CD14-positive monocyte (primary cell): ENCODE results near the gene MAPK12. TPM values are rescaled to one million over a fixed set of nuclear protein-coding genes. Genes with fewer than 3 reads are reported as not detected.

Experiments
- DNase-seq, 3 donors: peaks; one replicate each; pipeline ENCODE4 v3.0.0-alpha.2; 2011 to 2022
- H2AFZ ChIP-seq: 2 replicates; pipeline ENCODE4 v1.6.0; 2012; ENCODE audit warnings: mild to moderate bottlenecking, low read depth, low read length, inconsistent platforms; ENCODE audit not compliant: insufficient read depth, poor library complexity, severe bottlenecking
- H3K27ac ChIP-seq, 2 donors: 1 replicate in 1 of 2; 2 replicates in 1 of 2; pipeline ENCODE4 v1.5.1; 2012 to 2013; ENCODE audit warnings: low read length in 2 of 2, control low read depth in 1 of 2, inconsistent platforms in 1 of 2, low read depth in 1 of 2, mild to moderate bottlenecking in 1 of 2
- H3K27me3 ChIP-seq, 2 donors: one replicate each; pipeline versions ENCODE4 v1.6.0 to v1.6.1; 2011 to 2013; ENCODE audit warnings: low read length in 2 of 2; ENCODE audit not compliant: control insufficient read depth in 2 of 2, insufficient read depth in 2 of 2
- H3K36me3 ChIP-seq, 2 donors: replicated peaks in 1 of 2; 1 replicate in 1 of 2; 2 replicates in 1 of 2; pipeline versions ENCODE4 v1.5.1 to v1.6.1; 2012 to 2013; ENCODE audit warnings: low read length in 2 of 2, control low read depth in 1 of 2, inconsistent platforms in 1 of 2, mild to moderate bottlenecking in 1 of 2; ENCODE audit not compliant: insufficient read depth in 2 of 2, control insufficient read depth in 1 of 2
- H3K4me1 ChIP-seq, 2 donors: 1 replicate in 1 of 2; 2 replicates in 1 of 2; pipeline versions ENCODE4 v1.5.1 to v1.6.1; 2012 to 2013; ENCODE audit warnings: low read length in 2 of 2, control low read depth in 1 of 2, inconsistent platforms in 1 of 2, mild to moderate bottlenecking in 1 of 2, moderate library complexity in 1 of 2; ENCODE audit not compliant: insufficient read depth in 2 of 2, control insufficient read depth in 1 of 2
- H3K4me2 ChIP-seq: replicated peaks from 2 replicates; pipeline ENCODE3; 2012; ENCODE audit warnings: low read length, moderate library complexity, mild to moderate bottlenecking; ENCODE audit not compliant: poor library complexity, severe bottlenecking; ENCODE audit errors: extremely low read depth
- H3K4me3 ChIP-seq, 3 experiments: fragments of 200-600 bp in 1 of 3; sonication (generic) in 1 of 3; replicated peaks in 1 of 3; 1 replicate in 2 of 3; 2 replicates in 1 of 3; pipeline ENCODE4 v1.5.1; 2011 to 2013; ENCODE audit warnings: low read length in 3 of 3, mild to moderate bottlenecking in 3 of 3, control low read depth in 2 of 3, low read depth in 2 of 3, inconsistent platforms in 1 of 3, moderate library complexity in 1 of 3
- H3K79me2 ChIP-seq: 2 replicates; pipeline ENCODE4 v1.6.0; 2012; ENCODE audit warnings: mild to moderate bottlenecking, control low read depth, inconsistent platforms, low read length, moderate library complexity; ENCODE audit not compliant: insufficient read depth
- H3K9ac ChIP-seq: 2 replicates; pipeline ENCODE4 v1.6.0; 2017; ENCODE audit warnings: low read length, mild to moderate bottlenecking; ENCODE audit not compliant: insufficient read depth, poor library complexity, severe bottlenecking
- H3K9me3 ChIP-seq, 2 donors: replicated peaks in 1 of 2; 1 replicate in 1 of 2; 2 replicates in 1 of 2; pipeline versions ENCODE4 v1.5.1 to v1.6.1; 2012 to 2013; ENCODE audit warnings: low read length in 2 of 2, control low read depth in 1 of 2; ENCODE audit not compliant: control insufficient read depth in 1 of 2, insufficient read depth in 1 of 2
- H4K20me1 ChIP-seq: 2 replicates; pipeline ENCODE4 v1.6.0; 2012; ENCODE audit warnings: mild to moderate bottlenecking, low read length, control low read depth, moderate library complexity; ENCODE audit not compliant: insufficient read depth
- H3K27ac Mint-ChIP-seq, 7 donors: one replicate each; pipeline ENCODE4 v1.8.0; 2020; ENCODE audit warnings: mild to moderate bottlenecking in 7 of 7, mixed read lengths in 7 of 7, moderate library complexity in 6 of 7, inconsistent platforms in 2 of 7
- H3K27me3 Mint-ChIP-seq, 3 donors: one replicate each; pipeline ENCODE4 v1.8.0; 2021 to 2022; ENCODE audit warnings: low read depth in 3 of 3, mild to moderate bottlenecking in 3 of 3, mixed read lengths in 3 of 3, moderate library complexity in 3 of 3, inconsistent platforms in 1 of 3
- H3K36me3 Mint-ChIP-seq, 2 donors: one replicate each; pipeline ENCODE4 v1.8.0; 2020; ENCODE audit warnings: mixed read lengths in 2 of 2, inconsistent platforms in 1 of 2, mild to moderate bottlenecking in 1 of 2
- H3K4me1 Mint-ChIP-seq: one replicate; pipeline ENCODE4 v1.8.0; 2020; ENCODE audit warnings: mild to moderate bottlenecking, mixed read lengths
- H3K4me3 Mint-ChIP-seq, 2 donors: one replicate each; pipeline ENCODE4 v1.8.0; 2020; ENCODE audit warnings: mild to moderate bottlenecking in 2 of 2, mixed read lengths in 2 of 2, moderate library complexity in 1 of 2
- H3K9me3 Mint-ChIP-seq, 7 donors: one replicate each; pipeline ENCODE4 v1.8.0; 2020 to 2022; ENCODE audit warnings: mixed read lengths in 7 of 7, mild to moderate bottlenecking in 6 of 7, moderate library complexity in 6 of 7, inconsistent platforms in 2 of 7
- CTCF ChIP-seq: fragments of 200-600 bp; IDR thresholded peaks from one replicate; pipeline ENCODE4 v1.8.0; 2022; ENCODE audit warnings: antibody characterized with exemption, mild to moderate bottlenecking
- WGBS: methylation state at CpG from one replicate; pipeline ENCODE4 v1.1.5; 2013; ENCODE audit warnings: missing lambda C conversion rate; ENCODE audit not compliant: insufficient coverage; 5-methylcytosine and 5-hydroxymethylcytosine counted together
- intact Hi-C, 2 donors: fragments of 100-400 bp; cut with micrococcal nuclease; formaldehyde crosslinking; loops; one replicate each; pipeline versions ENCODE4 v1.15.0 to v1.15.1; 2023
- polyA plus RNA-seq, 3 donors: library from polyadenylated mRNA; depleted of rRNA in 1 of 3; unstranded in 2 of 3; stranded (reverse) in 1 of 3; fragments of 300-500 nt in 2 of 3; fragments of >200 nt in 1 of 3; fragmentation: Illumina TruSeq in 2 of 3; gene quantifications; 1 replicate in 2 of 3; 2 replicates in 1 of 3; pipeline ENCODE4 v1.2.3, GENCODE V29; 2012 to 2021

The MAPK12 gene
- polyA plus RNA-seq, 3 donors: 0.06 to 3.2 (median 0.13) TPM

GRCh38 chr22:50298266-50298637 lies 36.8 kb upstream of the MAPK12 start:
- Histone ChIP-seq H3K4me1 (peaks cover 64 to 93% of the 10 kb centered on the region in 2 donors), H4K20me1 (peaks cover 100% of the 10 kb centered on the region), H3K4me3 (no peak overlapping the region), H3K9ac (no peak overlapping the region), H3K9me3 (no peaks in the 10 kb centered on the region), H3K36me3 (peaks cover 19 to 24% of the 10 kb centered on the region in 2 donors), H3K79me2 (peaks cover 100% of the 10 kb centered on the region), H3K27me3 (no peaks in the 10 kb centered on the region), H3K27ac (peak overlapping the region in 1 of 2 donors; percentile 31), H2AFZ (no peak overlapping the region), H3K4me2 (no peak overlapping the region)
- intact Hi-C loops: no loop called here
- Mint-ChIP-seq H3K36me3 (peaks cover 19 to 53% of the 10 kb centered on the region in 2 donors), H3K9me3 (no peaks in the 10 kb centered on the region), H3K4me1 (peaks cover 67% of the 10 kb centered on the region), H3K27ac (peak overlapping the region in 2 of 7 donors; percentile 6 to 21), H3K27me3 (peaks cover 0 to 1% (median 0%) of the 10 kb centered on the region in 3 donors), H3K4me3 (no peak overlapping the region)
- no CpG with 5 or more reads among the region's 4 CpGs for WGBS
- TF ChIP-seq CTCF: no peak
- no peak for DNase-seq

GRCh38 chr22:50297510-50298265 lies 36.2 kb upstream of the MAPK12 start:
- Histone ChIP-seq H2AFZ (no peak overlapping the region), H3K4me3 (no peak overlapping the region), H3K9me3 (no peaks in the 10 kb centered on the region), H3K79me2 (peaks cover 100% of the 10 kb centered on the region), H3K36me3 (peaks cover 23 to 26% of the 10 kb centered on the region in 2 donors), H3K4me1 (peaks cover 63 to 93% of the 10 kb centered on the region in 2 donors), H3K4me2 (no peak overlapping the region), H4K20me1 (peaks cover 100% of the 10 kb centered on the region), H3K27me3 (no peaks in the 10 kb centered on the region), H3K9ac (no peak overlapping the region), H3K27ac (no peak overlapping the region)
- WGBS: 96% methylated on average over 16 of the region's 20 CpGs
- Mint-ChIP-seq H3K4me3 (no peak overlapping the region), H3K9me3 (no peaks in the 10 kb centered on the region), H3K27me3 (peaks cover 0 to 2% (median 0%) of the 10 kb centered on the region in 3 donors), H3K36me3 (peaks cover 21 to 50% of the 10 kb centered on the region in 2 donors), H3K4me1 (peaks cover 66% of the 10 kb centered on the region), H3K27ac (peak overlapping the region in 5 of 7 donors; percentile 11 to 68 (median 57))
- no peak for DNase-seq
- no peak for TF ChIP-seq CTCF
- intact Hi-C loops: no loop called here
